MM.1S (cell line): ENCODE data around the gene AMMECR1L.

Experiments used
- CTCF ChIP-seq: fragments of 300-600 bp; sonication (generic); IDR thresholded peaks from 2 replicates; pipeline ENCODE4 v1.5.1; 2016; ENCODE audit warnings: antibody characterized with exemption, low read length, mixed read lengths
- EZH2 ChIP-seq: fragments of 300-600 bp; sonication (generic); optimal IDR thresholded peaks from 2 replicates; pipeline ENCODE3; 2017; ENCODE audit warnings: low read depth, mild to moderate bottlenecking, antibody characterized with exemption, low read length, mixed read lengths
- EZH2phosphoT487 ChIP-seq: fragments of 300-600 bp; sonication (generic); IDR thresholded peaks from 2 replicates; pipeline ENCODE4 v1.6.1; 2018; ENCODE audit warnings: antibody characterized with exemption, low read length

GRCh38 chr2:127829845-127830246 lies 55.9 kb downstream of the AMMECR1L start:
- TF ChIP-seq CTCF: no peak
- no peak for TF ChIP-seq EZH2
- no peak for TF ChIP-seq EZH2phosphoT487
